ENCODE data around the gene NSRP1. TPM values are rescaled to one million over a fixed set of nuclear protein-coding genes. Genes with fewer than 3 reads are reported as not detected.
"Not testable (repeated sequence)": the region's sequence is repeated elsewhere in the genome, so short reads cannot be mapped to it uniquely, and the experiment has no call there.

Gene NSRP1, protein sequence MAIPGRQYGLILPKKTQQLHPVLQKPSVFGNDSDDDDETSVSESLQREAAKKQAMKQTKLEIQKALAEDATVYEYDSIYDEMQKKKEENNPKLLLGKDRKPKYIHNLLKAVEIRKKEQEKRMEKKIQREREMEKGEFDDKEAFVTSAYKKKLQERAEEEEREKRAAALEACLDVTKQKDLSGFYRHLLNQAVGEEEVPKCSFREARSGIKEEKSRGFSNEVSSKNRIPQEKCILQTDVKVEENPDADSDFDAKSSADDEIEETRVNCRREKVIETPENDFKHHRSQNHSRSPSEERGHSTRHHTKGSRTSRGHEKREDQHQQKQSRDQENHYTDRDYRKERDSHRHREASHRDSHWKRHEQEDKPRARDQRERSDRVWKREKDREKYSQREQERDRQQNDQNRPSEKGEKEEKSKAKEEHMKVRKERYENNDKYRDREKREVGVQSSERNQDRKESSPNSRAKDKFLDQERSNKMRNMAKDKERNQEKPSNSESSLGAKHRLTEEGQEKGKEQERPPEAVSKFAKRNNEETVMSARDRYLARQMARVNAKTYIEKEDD
- total RNA-seq, result 23.4 and 25.6 TPM in 2 replicates

GRCh38 chr17:30116661-30117551 lies at the start of gene NSRP1:
TSS of gene NSRP1 (plus strand) at chr17:30116816. CDS start at chr17:30116844, 28 bp downstream.
- intact Hi-C loops (cut with micrococcal nuclease), result loop anchor here (1.0 to 5.0 kb wide), 4 partner anchors 175 to 707 kb away; partner anchors contain the start of genes BLMH, CRLF3 and GOSR1

GRCh38 chr17:30068465-30068864 lies 48.2 kb upstream of the NSRP1 start:
- intact Hi-C loops (cut with micrococcal nuclease), result no loop called here

GRCh38 chr17:30074254-30074653 lies 42.4 kb upstream of the NSRP1 start:
- intact Hi-C loops (cut with micrococcal nuclease), result no loop called here

DNA sequence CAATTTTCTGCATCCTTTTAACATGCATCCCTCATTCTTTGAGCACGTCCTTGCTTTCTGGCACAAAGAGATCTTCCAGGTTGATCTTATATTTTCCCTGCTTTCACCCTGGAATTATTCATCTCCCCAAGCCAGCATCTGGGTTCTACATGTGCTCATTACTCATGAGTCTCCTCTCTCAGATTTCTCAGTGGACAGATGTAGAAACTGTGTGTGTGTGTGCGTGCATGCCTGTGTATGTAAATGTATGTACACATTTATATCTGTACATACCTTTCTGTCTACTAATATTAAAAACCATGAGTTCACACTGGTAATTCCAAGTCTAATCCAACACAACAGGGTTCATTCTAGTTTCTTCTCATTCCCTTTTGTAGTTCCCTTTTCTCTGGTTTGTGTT lies 41.9 kb upstream of the NSRP1 start:
- intact Hi-C loops (cut with micrococcal nuclease), result no loop called here

GRCh38 chr17:30082773-30083172 lies 33.8 kb upstream of the NSRP1 start:
- intact Hi-C loops (cut with micrococcal nuclease), result no loop called here

- intact Hi-C loops (cut with micrococcal nuclease), result no loop called here
Measured at GRCh38 chr17:30084788-30085187, 31.8 kb upstream of the NSRP1 start.

DNA sequence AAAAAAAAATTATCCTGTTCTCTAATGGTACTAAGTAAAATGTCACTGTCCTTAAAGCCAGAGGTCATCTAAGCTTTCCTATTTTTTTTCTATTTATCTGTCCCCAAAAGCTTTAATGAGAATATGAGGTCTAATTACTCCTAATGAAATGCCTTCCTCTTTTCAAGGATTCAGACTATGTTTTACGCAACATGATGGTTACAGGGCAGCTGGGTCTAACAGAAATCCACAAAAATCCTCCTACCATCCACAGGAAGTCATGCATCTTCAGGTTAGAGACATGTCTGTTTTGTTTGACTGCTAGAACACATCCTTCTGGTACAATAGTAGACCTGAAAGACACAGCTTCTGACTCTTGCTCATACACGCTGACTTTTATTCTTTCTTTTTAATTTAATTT lies 29.7 kb upstream of the NSRP1 start:
- intact Hi-C loops (cut with micrococcal nuclease), result no loop called here

DNA sequence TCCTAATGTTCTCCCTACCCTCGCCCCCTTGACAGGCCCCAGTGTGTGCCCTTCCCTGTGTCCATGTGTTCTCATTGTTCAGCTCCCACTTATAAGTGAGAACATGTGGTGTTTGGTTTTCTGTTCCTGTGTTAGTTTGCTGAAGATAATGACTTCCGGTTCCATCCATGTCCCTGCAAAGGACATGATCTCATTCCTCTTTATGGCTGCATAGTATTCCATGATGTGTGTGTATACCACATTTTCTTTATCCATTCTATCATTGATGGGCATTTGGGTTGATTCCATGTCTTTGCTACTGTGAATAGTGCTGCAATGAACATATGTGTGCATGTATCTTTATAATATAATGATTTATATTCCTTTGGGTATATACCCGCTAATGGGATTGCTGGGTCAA lies 29.2 kb upstream of the NSRP1 start:
- intact Hi-C loops (cut with micrococcal nuclease), result not testable (repeated sequence)

GRCh38 chr17:30091121-30091670 lies 25.4 kb upstream of the NSRP1 start:
- intact Hi-C loops (cut with micrococcal nuclease), result loop anchor here (5.0 to 10.0 kb wide), 2 partner anchors 284 to 456 kb away; no protein-coding TSS in a partner anchor

GRCh38 chr17:30091771-30092170 lies 24.8 kb upstream of the NSRP1 start:
- intact Hi-C loops (cut with micrococcal nuclease), result loop anchor here (5.0 to 10.0 kb wide), 2 partner anchors 284 to 457 kb away; no protein-coding TSS in a partner anchor

DNA sequence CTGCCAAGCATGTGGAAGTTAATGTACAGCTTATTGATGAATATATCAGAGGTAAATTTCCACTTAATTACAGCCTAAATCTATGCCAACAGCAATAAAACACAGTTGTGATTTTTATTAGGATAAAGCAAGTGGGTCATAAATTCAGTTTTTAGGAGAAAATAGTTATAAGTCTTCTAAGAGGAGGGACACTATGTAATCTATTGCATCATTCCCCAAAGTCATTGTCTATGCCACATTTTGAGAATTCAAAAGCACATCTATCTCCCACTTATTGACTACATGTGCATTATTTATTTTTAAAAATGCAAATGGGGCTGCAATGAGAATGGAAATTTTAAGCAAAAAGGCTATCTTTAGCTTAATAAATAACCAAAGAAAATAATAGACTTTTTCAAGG lies 23.7 kb upstream of the NSRP1 start:
- intact Hi-C loops (cut with micrococcal nuclease), result loop anchor here (1.0 to 10.0 kb wide), 3 partner anchors 67 to 458 kb away; no protein-coding TSS in a partner anchor

DNA sequence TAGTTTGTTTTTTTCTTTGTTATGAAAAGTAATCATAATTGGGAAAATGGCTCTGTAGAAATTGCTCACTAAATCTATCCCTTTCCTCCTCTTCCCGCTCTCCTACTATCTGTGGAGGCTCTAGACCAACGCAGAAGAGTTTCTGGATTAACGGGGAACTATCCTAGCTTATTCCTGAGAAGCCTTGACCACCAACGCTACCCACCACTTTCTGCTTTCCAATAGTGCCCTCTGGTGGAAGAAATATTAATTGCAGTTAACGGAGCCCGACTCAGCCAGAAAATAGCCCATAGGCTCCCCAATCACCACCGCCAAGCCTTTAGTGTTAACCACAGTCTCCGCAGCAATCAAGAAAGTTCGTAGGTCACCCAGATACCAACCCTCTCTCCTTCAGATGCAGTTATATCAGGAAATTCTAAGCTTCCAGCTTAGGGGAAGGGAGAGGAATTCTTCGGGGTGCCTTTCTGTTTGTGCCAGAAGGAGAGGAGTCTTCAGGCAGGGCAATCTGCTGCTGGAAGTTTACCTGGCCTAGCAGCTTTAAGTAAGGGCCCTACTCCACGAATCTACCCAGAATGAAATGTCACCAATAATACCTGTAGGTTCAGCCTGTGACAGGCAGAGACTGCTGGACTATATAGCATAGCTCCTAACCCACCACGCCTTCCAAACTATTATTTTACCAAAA lies 23.0 kb upstream of the NSRP1 start:
- intact Hi-C loops (cut with micrococcal nuclease), result loop anchor here (1.0 to 10.0 kb wide), 3 partner anchors 67 to 459 kb away; no protein-coding TSS in a partner anchor

DNA sequence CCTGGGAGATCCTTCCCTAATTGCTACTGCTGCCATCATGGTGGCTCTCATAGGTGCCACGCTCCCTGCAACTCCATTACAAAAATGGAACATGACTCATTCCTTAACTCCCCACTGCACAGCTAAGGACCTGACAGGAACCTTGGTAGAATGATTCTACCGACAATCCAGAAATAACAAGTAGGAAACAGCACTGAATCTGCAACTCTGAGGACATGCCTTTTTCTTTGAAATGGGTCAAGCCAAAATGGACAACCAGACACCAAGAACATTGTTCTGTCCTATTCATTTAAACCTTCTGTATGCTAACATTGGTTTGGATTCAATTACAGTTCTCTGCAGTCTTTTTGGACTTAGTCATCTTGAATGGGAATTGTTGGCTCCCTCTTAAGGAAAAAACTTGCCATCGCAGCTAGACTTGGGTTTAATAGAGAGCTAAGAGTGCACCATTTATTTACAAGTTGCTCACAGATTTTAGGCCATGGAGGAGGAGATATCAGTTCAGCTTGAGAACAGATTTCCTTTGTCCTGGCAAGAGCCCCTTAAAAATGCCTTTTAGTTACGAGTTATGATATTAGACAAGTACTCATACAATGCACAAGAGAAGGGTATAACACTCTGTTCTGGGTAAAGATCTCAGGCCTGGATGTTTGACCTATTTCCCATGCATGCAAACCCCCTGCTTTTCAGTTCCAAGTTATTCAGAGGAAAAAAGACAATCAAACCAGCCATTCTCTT lies 20.9 kb upstream of the NSRP1 start:
- intact Hi-C loops (cut with micrococcal nuclease), result loop anchor here (10.0 kb wide), 1 partner anchor 461 kb away; no protein-coding TSS in a partner anchor

- intact Hi-C loops (cut with micrococcal nuclease), result loop anchor here (5.0 kb wide), 1 partner anchor 615 kb away; no protein-coding TSS in a partner anchor
Measured at GRCh38 chr17:30101686-30102390, 14.8 kb upstream of the NSRP1 start.

GRCh38 chr17:30103921-30104320 lies 12.7 kb upstream of the NSRP1 start:
- intact Hi-C loops (cut with micrococcal nuclease), result loop anchor here (1.0 to 5.0 kb wide), 3 partner anchors 21 to 613 kb away; no protein-coding TSS in a partner anchor

GRCh38 chr17:30104575-30105339 lies 11.9 kb upstream of the NSRP1 start:
- intact Hi-C loops (cut with micrococcal nuclease), result loop anchor here (1.0 to 5.0 kb wide), 3 partner anchors 20 to 613 kb away; no protein-coding TSS in a partner anchor

DNA sequence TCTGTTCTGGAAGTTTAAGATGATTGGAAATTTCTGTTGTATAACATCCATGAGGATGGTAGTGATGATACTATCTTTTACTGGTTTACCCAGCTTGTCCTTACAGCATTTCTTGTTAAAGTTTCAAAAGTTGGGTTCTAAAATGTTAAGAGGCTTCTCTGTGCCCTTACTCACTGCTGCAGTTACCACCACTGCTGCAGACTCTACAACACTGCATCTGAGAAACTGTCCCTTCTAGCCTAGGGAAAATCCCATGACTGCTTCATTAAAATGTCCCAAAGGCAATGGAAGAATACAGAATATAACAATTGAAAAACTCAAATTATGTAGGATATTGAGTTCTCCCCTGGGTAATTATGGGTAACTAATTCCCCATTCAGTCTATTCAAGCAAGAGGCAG lies 3.8 kb upstream of the NSRP1 start:
- intact Hi-C loops (cut with micrococcal nuclease), result no loop called here

- intact Hi-C loops (cut with micrococcal nuclease), result no loop called here
Measured at GRCh38 chr17:30113213-30113612, 3.4 kb upstream of the NSRP1 start.
